ENCODE results near the gene OLA1.

OLA1 gene

GRCh38 chr2:174067815-174068214 is 180.5 kb downstream of the OLA1 start:
- Histone ChIP-seq H3K27ac (no peak overlapping the region), H3K36me3 (ENCODE audit: insufficient read depth) (no peaks in the 10 kb centered on the region), H3K4me1 (ENCODE audit: low read depth, poor library complexity, severe bottlenecking) (no peaks in the 10 kb centered on the region), H3K9ac (no peak overlapping the region), H2AFZ (ENCODE audit: low read depth) (no peak overlapping the region), H4K20me1 (ENCODE audit: insufficient read depth) (no peaks in the 10 kb centered on the region), H3K4me2 (no peak overlapping the region), H3K4me3 (IDR thresholded peaks at IDR 0.05; ENCODE audit: insufficient read depth, low read depth, low read length) (no peak overlapping the region), H3K27me3 (ENCODE audit: insufficient read depth, low read depth) (no peaks in the 10 kb centered on the region), H3K79me2 (ENCODE audit: insufficient read depth, low read depth) (no peaks in the 10 kb centered on the region)
- TF ChIP-seq CTCF (conservative IDR thresholded peaks at IDR 0.05; ENCODE audit: low read depth, low read length): no peak

GRCh38 chr2:174066871-174067270 is 181.5 kb downstream of the OLA1 start:
- no peaks in the 10 kb centered on the region for H3K36me3 ChIP-seq (ENCODE audit: insufficient read depth)
- no peak overlapping the region for H2AFZ ChIP-seq (ENCODE audit: low read depth)
- H3K4me1 ChIP-seq (ENCODE audit: low read depth, poor library complexity, severe bottlenecking): no peaks in the 10 kb centered on the region
- no peaks in the 10 kb centered on the region for H4K20me1 ChIP-seq (ENCODE audit: insufficient read depth)
- no peak overlapping the region for H3K27ac ChIP-seq
- H3K9ac ChIP-seq: no peak overlapping the region
- H3K27me3 ChIP-seq (ENCODE audit: insufficient read depth, low read depth): no peaks in the 10 kb centered on the region
- no peak overlapping the region for H3K4me2 ChIP-seq
- no peak overlapping the region for H3K4me3 ChIP-seq (IDR thresholded peaks at IDR 0.05; ENCODE audit: insufficient read depth, low read depth, low read length)
- TF ChIP-seq CTCF (conservative IDR thresholded peaks at IDR 0.05; ENCODE audit: low read depth, low read length): no peak
- H3K79me2 ChIP-seq (ENCODE audit: insufficient read depth, low read depth): no peaks in the 10 kb centered on the region

- H3K4me2 ChIP-seq: no peak overlapping the region
- H3K36me3 ChIP-seq (ENCODE audit: insufficient read depth): no peaks in the 10 kb centered on the region
- no peak for TF ChIP-seq CTCF (conservative IDR thresholded peaks at IDR 0.05; ENCODE audit: low read depth, low read length)
- H3K27me3 ChIP-seq (ENCODE audit: insufficient read depth, low read depth): no peaks in the 10 kb centered on the region
- no peak overlapping the region for H3K4me3 ChIP-seq (IDR thresholded peaks at IDR 0.05; ENCODE audit: insufficient read depth, low read depth, low read length)
- no peaks in the 10 kb centered on the region for H3K79me2 ChIP-seq (ENCODE audit: insufficient read depth, low read depth)
- H3K4me1 ChIP-seq (ENCODE audit: low read depth, poor library complexity, severe bottlenecking): no peaks in the 10 kb centered on the region
- H3K9ac ChIP-seq: no peak overlapping the region
- no peak overlapping the region for H3K27ac ChIP-seq
- no peak overlapping the region for H2AFZ ChIP-seq (ENCODE audit: low read depth)
- no peaks in the 10 kb centered on the region for H4K20me1 ChIP-seq (ENCODE audit: insufficient read depth)
Observed at GRCh38 chr2:174063492-174064092, 184.7 kb downstream of the OLA1 start.

- TF ChIP-seq CTCF (conservative IDR thresholded peaks at IDR 0.05; ENCODE audit: low read depth, low read length): no peak
- H3K36me3 ChIP-seq (ENCODE audit: insufficient read depth): no peaks in the 10 kb centered on the region
- no peaks in the 10 kb centered on the region for H3K27me3 ChIP-seq (ENCODE audit: insufficient read depth, low read depth)
- no peak overlapping the region for H3K4me2 ChIP-seq
- H3K4me1 ChIP-seq (ENCODE audit: low read depth, poor library complexity, severe bottlenecking): no peaks in the 10 kb centered on the region
- no peak overlapping the region for H2AFZ ChIP-seq (ENCODE audit: low read depth)
- no peak overlapping the region for H3K4me3 ChIP-seq (IDR thresholded peaks at IDR 0.05; ENCODE audit: insufficient read depth, low read depth, low read length)
- no peak overlapping the region for H3K27ac ChIP-seq
- no peaks in the 10 kb centered on the region for H4K20me1 ChIP-seq (ENCODE audit: insufficient read depth)
- H3K9ac ChIP-seq: no peak overlapping the region
- no peaks in the 10 kb centered on the region for H3K79me2 ChIP-seq (ENCODE audit: insufficient read depth, low read depth)
Observed at GRCh38 chr2:174062934-174063333, 185.4 kb downstream of the OLA1 start.

All from KMS-11 (cell line).